GM19193 (cell line): ENCODE results near the gene AP1G1.

Experiments
- POLR2A ChIP-seq: IDR thresholded peaks from 4 replicates; pipeline ENCODE4 v1.6.1; 2011; ENCODE audit not compliant: insufficient read depth, insufficient read length; ENCODE audit errors: extremely low read depth

AP1G1 gene

GRCh38 chr16:71808593-71809459, at the start of gene AP1G1:
Gene AP1G1 (minus strand): TSS chr16:71808834. CDS start chr16:71789479, 19,355 bp downstream.
- TF ChIP-seq POLR2A, result peak; percentile 94

GRCh38 chr16:71855937-71856662, 47.5 kb upstream of the AP1G1 start:
- TF ChIP-seq POLR2A, result no peak

GRCh38 chr16:71854369-71854948, 45.8 kb upstream of the AP1G1 start:
- TF ChIP-seq POLR2A, result no peak

GRCh38 chr16:71853413-71853812, 44.8 kb upstream of the AP1G1 start:
- TF ChIP-seq POLR2A, result peak; percentile 18

- TF ChIP-seq POLR2A, result peak; percentile 25
Measured at GRCh38 chr16:71852561-71852960, 43.9 kb upstream of the AP1G1 start.

- TF ChIP-seq POLR2A, result no peak
Measured at GRCh38 chr16:71852158-71852557, 43.5 kb upstream of the AP1G1 start.

- TF ChIP-seq POLR2A, result no peak
Measured at GRCh38 chr16:71851746-71852145, 43.1 kb upstream of the AP1G1 start.

GRCh38 chr16:71848622-71849021, 40.0 kb upstream of the AP1G1 start:
- TF ChIP-seq POLR2A, result no peak

GRCh38 chr16:71847096-71847495, 38.5 kb upstream of the AP1G1 start:
- TF ChIP-seq POLR2A, result no peak

- TF ChIP-seq POLR2A, result no peak
Measured at GRCh38 chr16:71846431-71846830, 37.8 kb upstream of the AP1G1 start.

- peak; percentile 75 for TF ChIP-seq POLR2A
Measured at GRCh38 chr16:71845639-71846430, 37.2 kb upstream of the AP1G1 start, which contains the start of gene ATXN1L. Gene ATXN1L (plus strand): TSS chr16:71845976. CDS start chr16:71849741, 3,765 bp downstream.

- TF ChIP-seq POLR2A, result no peak
Measured at GRCh38 chr16:71843572-71843971, 34.9 kb upstream of the AP1G1 start.

- no peak for TF ChIP-seq POLR2A
Measured at GRCh38 chr16:71840052-71840451, 31.4 kb upstream of the AP1G1 start.

GRCh38 chr16:71837150-71837549, 28.5 kb upstream of the AP1G1 start:
- TF ChIP-seq POLR2A, result no peak
